Tibial nerve (tissue), 3 donors: ENCODE results near the gene NFS1.

ENCODE experiments used
- POLR2A ChIP-seq, 2 donors: fragments of 450-650 bp; IDR thresholded peaks; one replicate each; pipeline ENCODE4 v1.6.1; 2017; ENCODE audit warnings: antibody characterized with exemption in 2 of 2, mild to moderate bottlenecking in 2 of 2, moderate library complexity in 2 of 2
- TF ChIP-seq, protein P1 (sequence below), 5 experiments: fragments of 200-600 bp in 3 of 5; fragments of 450-650 bp in 2 of 5; sonication (generic) in 3 of 5; IDR thresholded peaks; one replicate each; pipeline ENCODE4 v1.5.1; 2016 to 2019; ENCODE audit warnings: antibody characterized with exemption in 5 of 5, mild to moderate bottlenecking in 3 of 5, moderate library complexity in 2 of 5

DNA sequence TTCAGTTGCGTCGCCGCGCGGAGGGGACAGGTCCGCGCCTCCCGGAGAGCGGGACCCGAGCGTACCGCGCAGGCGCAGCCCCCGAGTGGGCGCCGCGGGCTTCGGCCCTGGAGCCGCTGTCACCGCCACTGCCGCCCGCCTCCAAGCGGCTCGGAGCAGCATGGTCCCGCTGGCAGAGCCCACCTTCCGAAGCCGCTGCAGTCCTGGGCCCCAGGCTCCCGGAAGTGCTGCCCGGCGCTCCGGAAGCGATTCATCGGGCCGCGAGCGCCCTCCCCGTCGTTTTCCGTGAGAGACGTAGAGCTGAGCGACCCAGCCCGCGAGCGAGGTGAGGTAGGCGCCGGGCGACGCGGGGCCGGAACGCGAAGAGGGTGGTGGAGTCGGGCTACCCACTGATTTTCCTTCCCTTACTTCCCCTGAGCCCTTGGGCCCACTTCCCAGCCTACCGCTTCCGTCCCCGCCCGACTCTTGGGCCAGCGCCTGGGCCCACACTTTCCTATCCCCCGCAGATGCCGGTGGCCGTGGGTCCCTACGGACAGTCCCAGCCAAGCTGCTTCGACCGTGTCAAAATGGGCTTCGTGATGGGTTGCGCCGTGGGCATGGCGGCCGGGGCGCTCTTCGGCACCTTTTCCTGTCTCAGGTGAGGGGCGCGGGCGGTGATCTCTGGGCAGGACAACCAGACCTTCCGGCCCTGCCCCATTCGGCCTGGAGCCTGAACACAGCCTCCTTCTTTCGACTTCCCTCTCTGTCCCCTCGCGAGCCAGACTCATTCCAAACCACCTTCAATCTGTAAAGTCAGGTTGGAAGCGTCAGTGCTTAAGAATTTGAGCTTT, at the start of gene NFS1, which contains the start of gene ROMO1:
- TF ChIP-seq, protein P1, sequence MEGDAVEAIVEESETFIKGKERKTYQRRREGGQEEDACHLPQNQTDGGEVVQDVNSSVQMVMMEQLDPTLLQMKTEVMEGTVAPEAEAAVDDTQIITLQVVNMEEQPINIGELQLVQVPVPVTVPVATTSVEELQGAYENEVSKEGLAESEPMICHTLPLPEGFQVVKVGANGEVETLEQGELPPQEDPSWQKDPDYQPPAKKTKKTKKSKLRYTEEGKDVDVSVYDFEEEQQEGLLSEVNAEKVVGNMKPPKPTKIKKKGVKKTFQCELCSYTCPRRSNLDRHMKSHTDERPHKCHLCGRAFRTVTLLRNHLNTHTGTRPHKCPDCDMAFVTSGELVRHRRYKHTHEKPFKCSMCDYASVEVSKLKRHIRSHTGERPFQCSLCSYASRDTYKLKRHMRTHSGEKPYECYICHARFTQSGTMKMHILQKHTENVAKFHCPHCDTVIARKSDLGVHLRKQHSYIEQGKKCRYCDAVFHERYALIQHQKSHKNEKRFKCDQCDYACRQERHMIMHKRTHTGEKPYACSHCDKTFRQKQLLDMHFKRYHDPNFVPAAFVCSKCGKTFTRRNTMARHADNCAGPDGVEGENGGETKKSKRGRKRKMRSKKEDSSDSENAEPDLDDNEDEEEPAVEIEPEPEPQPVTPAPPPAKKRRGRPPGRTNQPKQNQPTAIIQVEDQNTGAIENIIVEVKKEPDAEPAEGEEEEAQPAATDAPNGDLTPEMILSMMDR (IDR thresholded peaks at IDR 0.05), result peak in 2 of 5 experiments; percentile 46 to 53
- TF ChIP-seq POLR2A (IDR thresholded peaks at IDR 0.05), result peak; percentile 12 to 72
